ENCODE results near the gene BAZ2B.

Gene BAZ2B

DNA sequence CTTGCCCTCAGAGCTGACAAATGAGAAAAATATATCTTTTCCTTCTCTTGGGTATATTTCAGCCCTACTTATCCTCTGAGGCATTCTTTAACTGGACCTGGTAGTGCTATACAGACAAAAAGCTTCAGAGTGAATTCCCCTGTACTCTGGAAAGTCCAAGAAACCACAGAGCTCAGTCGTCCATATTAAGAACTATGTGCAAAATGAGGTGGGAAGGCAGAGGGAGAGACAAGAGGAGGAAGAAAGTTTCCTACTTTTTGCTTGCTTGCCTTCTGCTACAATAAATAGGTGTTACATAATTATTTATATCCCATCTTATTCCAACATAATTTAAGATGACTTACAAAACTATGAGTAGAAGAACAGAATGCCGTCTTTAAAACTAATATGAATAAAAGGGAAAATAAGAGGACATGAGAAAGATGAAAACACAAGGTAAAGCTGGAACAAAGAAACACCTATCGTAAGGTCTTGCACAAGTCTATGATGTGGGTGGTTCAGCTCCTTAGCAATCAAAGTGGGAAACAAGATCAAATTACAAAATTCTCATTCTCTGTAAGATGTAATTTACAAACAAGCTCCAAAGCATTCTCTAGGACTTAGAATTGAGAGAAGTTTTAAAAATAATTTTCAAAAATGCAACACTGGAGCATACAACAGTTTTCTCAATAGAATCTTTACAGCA lies 97.9 kb downstream of the BAZ2B start:
- DNase-seq = no peak

DNA sequence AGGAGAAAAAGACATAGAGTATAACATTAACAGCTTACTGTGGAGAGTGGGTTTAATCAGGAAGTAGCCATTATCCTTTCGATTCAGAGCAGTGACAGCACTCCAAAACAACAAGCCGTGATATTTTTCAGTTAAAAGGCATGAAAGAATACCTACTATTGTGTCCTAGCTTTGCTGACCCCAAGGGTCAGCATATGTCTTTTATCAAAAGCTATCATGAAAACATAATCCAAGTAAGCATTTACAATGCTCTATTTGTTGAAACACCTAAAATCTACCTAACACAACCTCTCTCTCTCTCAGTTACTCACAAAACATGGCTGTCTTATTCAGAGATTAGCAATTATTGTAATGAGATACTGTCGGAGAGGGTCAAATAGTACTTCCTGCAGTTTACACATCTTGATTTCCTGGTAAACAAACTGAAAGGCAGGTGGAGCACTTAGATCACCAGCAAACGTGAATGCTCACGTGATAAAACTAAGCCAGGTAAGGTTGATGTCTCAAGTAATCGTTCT lies 100.0 kb downstream of the BAZ2B start:
- DNase-seq = peak; percentile 46

DNA sequence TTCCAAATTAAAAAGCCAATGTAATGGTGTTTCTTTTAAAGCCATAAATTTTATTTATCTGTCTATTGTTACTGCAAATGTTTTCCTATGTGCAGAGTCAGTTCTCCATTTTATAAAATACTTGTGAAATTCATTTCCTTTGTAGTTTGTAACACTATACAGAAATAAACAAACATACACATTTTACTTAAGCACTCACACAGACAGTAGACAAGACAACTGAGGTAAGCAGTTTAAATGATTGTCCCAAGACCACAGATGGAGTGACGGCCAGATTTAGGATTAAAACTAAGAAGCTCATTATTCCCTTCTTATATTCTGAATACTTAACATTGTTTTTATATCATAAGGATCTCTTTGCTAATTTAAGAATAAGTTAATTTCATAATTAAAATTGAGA lies 100.9 kb downstream of the BAZ2B start:
- no peak for DNase-seq

DNA sequence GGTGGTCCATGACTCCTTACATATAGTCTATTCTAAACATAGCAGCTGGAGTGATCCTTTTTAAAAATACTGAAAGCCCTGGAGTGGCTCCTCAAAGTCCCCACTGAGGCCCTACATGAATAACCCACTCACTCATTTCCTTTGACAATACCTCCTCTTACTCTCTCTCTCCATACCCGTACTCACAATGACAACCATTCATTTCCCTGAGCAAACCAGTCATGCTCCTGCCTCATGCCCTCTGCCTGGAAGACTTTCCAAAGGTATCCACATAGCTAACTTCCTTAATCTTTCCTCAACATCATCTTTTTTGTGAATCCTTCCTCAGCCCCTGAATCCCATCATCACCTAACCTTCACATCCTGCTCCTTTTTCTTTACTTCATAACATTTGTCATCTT lies 102.6 kb downstream of the BAZ2B start:
- no peak for DNase-seq

DNA sequence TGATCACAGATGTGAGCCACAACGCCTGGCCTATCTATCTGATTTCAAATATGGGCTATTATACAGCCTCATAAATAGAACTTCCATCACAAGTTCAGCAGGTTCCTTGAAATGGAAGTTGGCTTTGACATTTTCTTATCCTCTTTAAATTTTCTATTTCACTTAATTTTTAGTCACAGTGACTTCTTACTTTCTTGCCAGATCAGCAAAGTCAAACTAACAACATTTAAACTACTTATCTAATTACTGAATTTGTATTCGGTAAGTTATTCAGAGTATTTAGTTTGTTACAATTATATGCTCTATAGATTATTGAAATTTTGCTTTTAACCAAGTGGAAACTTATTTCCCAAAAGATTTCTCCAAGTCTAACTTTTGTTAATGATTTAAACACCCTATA lies 108.2 kb downstream of the BAZ2B start:
- no peak for DNase-seq

DNA sequence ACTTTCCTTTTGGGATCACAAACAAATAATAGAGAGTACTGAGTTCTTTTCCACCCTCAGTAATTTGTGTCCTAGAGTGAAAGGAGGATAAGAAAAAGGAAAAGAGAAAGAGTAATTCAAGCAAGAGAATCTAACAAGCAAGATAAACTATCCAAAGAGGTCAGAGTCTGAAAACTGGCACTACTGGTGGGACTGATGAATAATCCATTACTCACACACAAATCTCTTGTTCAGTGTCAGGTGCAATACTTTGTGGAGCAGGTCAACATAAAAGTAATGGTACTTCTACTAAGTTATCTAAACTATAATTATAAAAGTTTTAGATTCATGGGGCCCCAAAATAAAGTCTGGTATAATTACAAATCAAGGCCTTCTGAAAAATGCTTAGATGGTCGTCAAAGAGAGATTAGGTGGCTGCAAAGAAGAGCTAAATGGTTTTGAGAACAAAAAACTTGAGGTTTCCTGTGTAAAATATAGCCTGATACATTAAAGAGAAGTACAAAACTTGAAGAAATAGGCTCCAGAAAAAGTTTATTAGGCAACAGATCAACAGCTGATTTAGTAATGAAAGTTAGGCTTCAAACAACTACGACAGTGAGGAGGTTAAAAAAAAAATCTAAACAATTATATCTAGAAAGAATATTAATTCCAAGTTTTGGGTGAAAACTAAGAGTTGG lies 109.4 kb downstream of the BAZ2B start:
- DNase-seq = no peak

DNA sequence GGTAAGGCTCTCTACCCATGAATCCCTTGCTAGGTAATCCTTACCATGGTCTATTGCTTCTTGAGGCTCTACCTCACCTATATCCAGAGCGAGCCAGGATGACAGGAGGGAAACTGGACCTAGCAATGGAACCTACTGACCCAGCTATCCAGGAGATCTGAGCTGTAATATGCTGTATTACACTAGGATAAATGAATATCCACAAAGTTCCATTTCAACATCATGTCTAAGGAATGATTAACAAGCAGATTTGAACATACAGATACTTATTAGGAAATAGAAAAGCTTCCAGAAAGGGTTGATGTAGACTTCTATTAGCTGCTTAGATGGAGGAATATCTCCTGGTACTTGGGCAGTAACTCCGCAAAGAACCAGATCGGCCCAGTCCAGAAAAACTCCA lies 110.1 kb downstream of the BAZ2B start:
- no peak for DNase-seq

DNA sequence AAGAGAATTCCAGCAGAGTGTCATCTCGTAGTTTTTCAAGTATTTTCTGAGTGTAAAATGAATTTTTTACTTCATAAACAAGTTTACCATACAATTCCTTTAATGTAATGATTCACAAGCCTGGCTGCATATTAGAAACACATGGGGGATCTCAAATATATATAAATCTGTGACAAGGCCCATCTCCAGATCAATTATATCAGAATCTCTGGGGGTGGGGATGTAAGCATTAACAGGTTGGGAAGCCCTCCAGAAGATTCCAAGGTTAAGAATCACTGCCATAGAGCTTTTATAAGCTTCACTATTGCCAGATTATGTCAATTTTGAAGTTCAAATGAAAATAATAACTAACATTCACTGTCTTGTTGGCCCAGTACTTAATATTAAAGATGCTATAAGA lies 111.2 kb downstream of the BAZ2B start:
- no peak for DNase-seq

DNA sequence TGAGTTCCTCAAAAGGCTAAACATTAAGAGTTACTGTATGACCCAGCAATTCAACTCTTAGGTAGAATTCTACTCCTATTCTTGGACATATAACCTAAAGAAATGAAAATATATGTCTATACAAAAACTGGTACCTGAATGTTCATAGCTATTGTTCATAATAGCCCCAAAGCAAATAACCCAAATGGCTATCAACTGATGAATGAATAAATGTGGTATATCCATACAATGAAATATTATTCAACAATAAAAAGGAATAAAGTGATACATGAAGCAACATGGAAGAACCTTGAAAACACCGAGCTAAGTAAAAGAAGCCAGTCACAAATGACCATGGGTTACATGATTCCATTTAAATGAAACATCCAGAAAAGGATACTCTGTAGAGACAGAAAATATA lies 114.6 kb downstream of the BAZ2B start:
- DNase-seq = no peak

DNA sequence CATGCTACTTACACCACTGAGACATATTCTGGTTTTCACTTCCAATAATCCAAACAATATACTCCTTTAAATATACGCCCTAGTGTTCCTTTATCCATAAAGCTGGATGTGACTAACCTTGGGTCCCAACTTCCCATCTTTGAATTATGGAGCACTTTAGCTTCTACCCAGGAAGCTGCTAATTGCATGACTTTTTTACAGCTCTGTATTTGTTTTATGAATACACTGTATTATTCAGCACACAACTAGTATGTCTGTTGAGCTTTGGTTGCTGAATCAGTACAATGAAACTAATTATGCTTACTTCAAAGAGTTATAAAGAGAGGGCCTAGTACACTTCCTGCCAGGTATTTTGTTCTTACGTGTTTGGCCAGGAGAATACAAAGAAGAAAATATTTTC lies 118.5 kb downstream of the BAZ2B start:
- no peak for DNase-seq

DNA sequence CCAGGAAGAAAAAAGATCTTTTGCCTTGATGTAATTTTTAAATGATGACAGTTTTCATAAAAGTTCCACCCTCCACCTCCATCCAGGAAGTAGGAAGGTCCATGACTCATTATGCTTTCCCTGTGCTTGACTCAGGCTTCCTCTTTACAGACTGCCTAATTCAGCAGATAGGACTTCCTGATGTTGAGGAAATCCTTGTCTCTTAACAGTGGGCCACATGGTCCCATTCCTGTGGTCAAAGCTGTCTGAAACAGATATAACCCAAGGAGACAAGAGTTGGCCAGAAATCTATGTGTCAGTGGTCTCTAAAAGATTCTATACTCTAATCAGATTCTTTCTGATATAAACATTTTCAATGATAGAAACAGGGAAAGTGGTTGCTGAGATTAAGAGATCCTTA lies 119.1 kb downstream of the BAZ2B start:
- no peak for DNase-seq

DNA sequence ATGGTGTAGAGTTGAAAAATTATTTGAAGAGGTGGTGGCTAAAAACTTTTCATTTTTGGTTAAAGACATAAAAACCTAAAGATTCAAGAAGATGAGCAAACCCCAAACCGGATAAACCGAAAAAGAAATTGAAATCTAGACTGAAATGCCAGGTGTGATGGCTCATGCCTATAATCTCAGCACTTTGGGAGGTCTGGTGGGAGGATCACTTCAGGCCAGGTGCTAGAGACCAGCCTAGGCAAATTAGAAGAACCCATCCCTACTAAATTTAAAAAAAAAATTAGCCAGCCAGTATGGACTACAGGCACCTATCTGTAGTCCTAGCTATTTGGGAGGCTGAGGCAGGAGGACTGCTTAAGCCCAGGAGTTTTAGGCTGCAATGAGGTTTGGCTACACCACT lies 126.9 kb downstream of the BAZ2B start:
- no peak for DNase-seq

DNA sequence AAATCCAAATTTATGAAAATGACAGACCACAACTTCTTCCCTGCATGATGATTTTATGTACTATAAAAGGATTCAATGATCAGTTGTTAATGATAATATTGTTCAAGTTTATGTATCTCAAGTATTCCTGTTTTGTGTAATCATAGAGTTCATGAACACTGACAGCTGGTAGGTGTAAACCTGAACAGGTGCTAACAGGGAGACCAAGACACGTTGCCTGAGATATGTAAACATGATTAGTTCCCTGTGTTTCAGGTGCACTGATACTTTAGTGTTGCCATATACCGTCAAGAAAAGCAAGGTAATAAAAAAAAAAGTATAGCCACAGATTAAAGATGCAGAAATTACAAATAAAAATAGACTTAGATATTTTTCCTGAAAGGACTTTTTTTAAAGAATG lies 131.8 kb downstream of the BAZ2B start:
- no peak for DNase-seq

DNA sequence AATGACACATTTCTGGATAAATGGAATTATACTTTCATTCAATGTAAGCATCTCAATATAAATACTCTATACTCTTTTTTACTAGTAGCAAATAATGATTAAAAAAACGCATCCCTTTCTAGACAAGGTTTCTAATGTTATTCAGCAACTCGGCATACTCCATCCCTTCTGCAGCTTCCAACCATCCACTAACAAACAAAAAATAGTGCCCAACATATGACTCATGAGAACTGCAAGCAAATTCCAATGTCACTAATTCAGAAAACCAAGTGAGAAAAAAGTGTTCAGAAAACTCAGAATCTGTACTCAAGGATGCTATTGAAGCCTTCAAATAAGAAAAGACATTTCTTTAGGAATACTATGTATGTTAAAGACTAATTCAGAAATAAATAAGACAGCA lies 140.0 kb downstream of the BAZ2B start:
- DNase-seq = no peak

DNA sequence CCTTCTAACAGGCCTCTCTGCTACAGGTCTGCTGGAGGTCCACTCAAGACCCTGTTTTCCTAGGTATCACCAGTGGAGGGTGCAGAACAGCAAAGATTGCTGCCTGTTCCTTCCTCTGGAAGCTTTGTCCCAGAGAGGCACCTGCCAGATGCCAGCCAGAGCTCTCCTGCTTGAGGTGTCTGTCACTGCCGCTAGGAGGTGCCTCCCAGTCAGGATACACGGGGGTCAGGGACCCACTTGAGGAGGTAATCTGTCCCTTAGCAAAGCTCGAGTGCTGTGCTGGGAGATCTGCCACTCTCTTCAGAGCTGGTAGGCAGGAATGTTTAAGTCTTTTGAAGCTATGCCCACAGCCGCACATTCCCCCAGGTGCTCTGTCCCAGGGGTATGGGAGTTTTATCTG lies 140.6 kb downstream of the BAZ2B start:
- no peak for DNase-seq

DNA sequence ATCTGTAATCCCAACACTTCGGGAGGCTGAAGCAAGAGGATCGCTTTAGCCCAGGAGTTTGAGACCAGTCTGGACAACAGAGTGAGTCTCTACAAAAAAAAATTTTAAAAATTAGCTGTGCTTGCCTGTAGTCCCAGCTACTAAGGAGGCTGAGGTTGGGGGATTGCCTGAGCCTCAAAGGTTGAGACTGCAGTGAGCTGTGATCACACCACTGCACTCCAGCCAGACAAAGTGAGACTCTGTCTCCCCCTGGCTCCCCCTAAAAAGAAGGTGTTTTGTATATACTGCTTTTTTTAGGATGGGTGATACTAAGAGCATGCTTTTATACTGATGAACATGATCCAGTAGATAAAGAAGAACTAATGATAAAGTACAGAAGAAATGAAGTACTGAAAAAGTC lies 145.0 kb downstream of the BAZ2B start:
- DNase-seq = no peak

DNA sequence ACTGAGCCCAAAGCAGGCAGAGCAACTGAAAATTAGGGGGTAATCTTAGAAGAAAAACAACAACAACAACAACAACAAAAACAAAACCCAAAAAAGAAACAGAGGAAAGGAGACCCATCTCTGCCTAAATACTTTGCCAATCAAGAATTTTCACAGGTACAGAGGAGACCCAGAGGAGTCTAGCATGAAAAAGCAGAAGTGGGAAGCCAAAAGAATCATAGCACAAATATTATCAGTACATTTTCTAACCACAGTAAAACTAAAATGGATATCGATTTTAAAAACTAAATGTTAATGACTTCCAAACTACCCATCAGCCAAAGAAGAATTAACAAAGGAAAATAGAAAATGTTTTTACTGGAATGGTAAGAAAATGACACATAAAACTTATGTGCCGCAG lies 148.1 kb downstream of the BAZ2B start:
- no peak for DNase-seq

DNA sequence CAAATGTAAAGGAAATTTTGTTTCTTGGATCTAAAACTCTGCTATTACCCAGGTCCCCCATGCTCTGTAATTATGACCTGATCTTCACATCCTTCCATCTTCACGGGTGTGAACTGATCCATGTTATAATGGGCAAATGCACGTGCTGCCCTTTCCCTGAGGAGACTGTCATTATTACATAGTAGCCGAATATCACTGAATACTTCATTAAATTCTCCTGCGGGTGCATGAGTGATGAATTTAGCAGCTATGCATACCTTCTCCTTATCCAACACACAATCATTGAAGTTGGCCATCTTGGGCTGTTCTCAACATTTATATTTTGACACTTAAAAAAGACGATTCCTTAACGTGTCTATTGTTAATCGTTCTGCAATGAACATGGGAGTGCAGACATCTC lies 153.4 kb downstream of the BAZ2B start:
- DNase-seq = no peak

DNA sequence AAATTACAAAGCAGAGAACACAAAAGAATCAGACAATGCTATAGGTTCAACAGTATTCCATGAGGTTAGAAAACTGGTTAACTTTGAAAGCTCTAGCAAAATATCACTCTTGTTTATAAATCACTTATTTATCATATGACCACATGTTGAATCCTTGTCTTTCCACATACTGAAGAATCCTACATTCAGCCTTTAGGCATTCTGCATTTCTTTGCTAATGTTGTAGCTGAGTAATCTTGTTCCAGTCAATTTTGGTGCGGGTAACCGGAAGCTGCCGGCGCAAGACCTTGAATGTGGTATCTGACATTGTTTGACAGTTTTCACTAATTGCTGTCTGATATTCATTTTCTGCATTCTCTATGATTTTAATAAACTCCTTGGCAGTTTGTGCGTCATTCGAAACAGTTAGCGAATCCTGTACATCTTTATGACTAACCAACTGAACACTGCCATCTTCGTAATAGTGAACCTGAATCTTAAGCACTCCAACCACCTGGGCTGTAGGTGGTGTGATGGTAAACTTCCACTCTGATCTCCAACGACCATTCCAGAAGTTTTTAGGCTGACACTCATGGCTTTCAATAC lies 154.1 kb downstream of the BAZ2B start:
- DNase-seq = no peak

DNA sequence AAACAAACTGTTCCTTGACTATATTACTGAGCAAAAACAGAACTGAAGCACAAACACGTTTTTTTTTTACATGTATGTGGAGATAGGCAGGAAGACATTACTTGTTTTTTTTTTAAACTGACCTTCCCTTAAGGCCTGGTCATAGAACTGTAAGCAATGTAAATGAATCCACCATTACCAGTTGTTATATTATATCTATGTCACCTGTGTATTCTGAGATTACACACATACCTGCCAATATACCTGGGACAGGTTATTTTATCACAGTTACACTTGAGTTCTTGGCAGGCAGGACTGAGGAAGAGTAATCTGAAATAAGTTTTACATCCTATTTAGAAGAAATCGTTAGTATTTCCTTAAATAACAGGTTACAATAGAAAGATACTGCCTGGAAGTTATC lies 155.3 kb downstream of the BAZ2B start:
- no peak for DNase-seq

DNA sequence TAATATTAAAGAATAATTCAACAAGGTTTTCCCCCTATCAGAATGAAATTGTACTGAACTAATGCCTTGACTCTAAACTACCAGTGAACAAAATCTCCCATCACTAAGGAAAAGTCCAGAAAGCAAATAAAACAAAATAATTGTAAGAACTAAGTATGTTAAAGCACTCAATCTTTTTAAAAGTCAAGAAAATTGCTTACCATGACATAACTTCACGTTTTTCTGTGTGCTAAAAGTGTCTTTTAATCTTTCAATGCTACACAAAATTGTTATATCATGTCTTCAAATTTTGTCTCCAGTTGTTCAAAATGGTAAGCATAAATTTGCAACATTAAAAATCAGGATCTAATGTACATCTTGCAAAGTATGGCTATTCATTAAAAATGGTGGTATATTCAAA lies 156.1 kb downstream of the BAZ2B start:
- no peak for DNase-seq

DNA sequence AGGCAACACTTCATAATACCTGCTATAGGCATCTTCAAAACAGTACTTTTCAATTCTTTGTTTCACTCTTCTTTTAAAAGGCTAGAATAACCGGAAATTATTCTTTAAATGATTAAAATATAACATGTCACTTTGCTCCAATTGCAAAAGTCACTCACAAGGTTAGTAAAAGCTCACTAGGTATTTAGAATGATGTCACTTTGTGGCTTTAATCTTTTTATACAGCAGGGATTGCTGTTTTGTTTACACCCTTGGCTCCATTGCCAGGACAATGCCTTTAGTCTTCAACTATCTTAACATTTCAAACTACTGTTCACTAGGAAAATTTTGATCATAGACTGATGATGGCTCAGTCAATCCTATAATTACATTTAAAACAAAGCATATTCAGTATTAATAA lies 157.1 kb downstream of the BAZ2B start:
- no peak for DNase-seq

DNA sequence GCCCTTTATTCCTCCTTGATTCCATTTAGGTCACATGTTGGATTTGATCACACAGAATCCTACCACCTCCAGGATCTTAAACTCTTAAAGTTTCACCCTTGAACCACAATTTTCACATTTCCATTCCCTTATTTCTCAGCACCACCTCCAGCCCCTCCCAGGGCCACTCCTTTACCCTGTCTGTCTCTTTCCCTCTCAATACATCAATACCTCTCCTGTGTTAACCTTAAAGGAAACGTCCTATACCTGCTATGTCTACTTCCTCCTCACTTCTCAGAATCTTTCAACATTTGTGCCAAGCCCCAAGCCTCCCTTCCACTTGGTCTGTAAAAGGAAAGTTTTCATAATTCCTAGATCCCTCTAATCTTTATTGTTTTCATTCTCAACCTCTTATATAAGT lies 158.8 kb downstream of the BAZ2B start:
- DNase-seq = no peak
